GM19193 (cell line): Measurements from ENCODE around the gene CFAP45.

ENCODE experiments used
- POLR2A ChIP-seq: IDR thresholded peaks from 4 replicates; pipeline ENCODE4 v1.6.1; 2011; ENCODE audit not compliant: insufficient read depth, insufficient read length; ENCODE audit errors: extremely low read depth

CFAP45 gene

GRCh38 chr1:159827549-159827948, 72.4 kb downstream of the CFAP45 start:
- TF ChIP-seq POLR2A = no peak

DNA sequence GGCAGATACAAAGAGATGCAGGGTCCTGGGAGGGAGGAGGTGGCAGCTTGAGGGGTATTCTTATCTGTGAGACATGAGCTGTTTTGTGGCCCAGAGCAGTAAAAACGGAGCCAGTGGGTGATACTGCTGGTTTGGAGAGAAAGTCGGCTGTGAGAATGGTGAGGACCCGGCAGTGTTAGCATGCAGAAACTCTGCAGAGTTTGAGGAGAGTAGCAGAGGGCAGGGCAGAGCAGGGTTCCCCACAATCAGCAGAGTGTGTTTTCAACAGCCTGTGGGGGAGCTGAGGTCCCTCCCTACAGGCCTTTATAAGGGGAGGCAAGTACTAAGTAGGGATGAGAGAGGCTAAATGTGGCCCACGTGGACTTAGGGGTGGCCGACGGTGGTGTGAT, 72.9 kb downstream of the CFAP45 start:
- TF ChIP-seq POLR2A = no peak

- no peak for TF ChIP-seq POLR2A
These were observed 73.4 kb downstream of the CFAP45 start, which contains the start of gene SLAMF8 for GRCh38 chr1:159826441-159827101. TSS of gene SLAMF8 (plus strand) at chr1:159826873. CDS start at chr1:159826899, 26 bp downstream.

GRCh38 chr1:159825564-159825963, 74.4 kb downstream of the CFAP45 start:
- TF ChIP-seq POLR2A = no peak

- TF ChIP-seq POLR2A = no peak
These were observed 76.6 kb downstream of the CFAP45 start for GRCh38 chr1:159823406-159823805.
